ENCODE results near the gene MYL7.

- TF ChIP-seq CTCF (conservative IDR thresholded peaks at IDR 0.05; ENCODE audit: low read depth, low read length), result no peak
- no peak for TF ChIP-seq EZH2 (IDR thresholded peaks at IDR 0.05; ENCODE audit: borderline replicate concordance, low read depth, low read length, poor library complexity, severe bottlenecking)
Measured at GRCh38 chr7:44183386-44183785, 42.3 kb upstream of the MYL7 start.

Data from A673 (cell line).